Measurements from ENCODE around the gene SZRD1.

DNA sequence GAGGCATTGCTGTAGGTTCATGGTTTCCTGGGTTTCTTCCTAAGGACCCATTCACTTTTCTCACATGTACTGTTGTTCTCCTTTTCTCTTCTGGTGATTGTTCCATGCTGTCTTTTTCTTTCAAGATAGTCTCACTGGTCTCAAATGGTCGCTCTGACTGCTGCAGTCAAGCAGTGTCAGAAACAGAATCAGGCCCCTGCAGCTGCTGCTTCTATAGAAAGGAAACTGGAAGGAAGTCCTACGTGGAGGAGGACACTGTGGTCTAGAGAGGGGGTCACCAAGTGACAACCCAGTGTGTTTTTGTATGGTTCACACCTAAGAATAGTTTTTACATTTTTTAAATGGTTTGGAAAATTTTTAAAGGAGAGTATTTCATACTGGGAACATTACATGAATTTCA lies 75.9 kb downstream of the SZRD1 start:
- TF ChIP-seq, protein P1, sequence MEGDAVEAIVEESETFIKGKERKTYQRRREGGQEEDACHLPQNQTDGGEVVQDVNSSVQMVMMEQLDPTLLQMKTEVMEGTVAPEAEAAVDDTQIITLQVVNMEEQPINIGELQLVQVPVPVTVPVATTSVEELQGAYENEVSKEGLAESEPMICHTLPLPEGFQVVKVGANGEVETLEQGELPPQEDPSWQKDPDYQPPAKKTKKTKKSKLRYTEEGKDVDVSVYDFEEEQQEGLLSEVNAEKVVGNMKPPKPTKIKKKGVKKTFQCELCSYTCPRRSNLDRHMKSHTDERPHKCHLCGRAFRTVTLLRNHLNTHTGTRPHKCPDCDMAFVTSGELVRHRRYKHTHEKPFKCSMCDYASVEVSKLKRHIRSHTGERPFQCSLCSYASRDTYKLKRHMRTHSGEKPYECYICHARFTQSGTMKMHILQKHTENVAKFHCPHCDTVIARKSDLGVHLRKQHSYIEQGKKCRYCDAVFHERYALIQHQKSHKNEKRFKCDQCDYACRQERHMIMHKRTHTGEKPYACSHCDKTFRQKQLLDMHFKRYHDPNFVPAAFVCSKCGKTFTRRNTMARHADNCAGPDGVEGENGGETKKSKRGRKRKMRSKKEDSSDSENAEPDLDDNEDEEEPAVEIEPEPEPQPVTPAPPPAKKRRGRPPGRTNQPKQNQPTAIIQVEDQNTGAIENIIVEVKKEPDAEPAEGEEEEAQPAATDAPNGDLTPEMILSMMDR (conservative IDR thresholded peaks at IDR 0.05 in 1 of 2, IDR thresholded peaks at IDR 0.05 in 1 of 2; ENCODE audit: extremely low read depth in 1 of 2, insufficient read depth in 1 of 2, low read depth in 1 of 2, low read length in 2 of 2) = no peak
- no peak for TF ChIP-seq EZH2 (IDR thresholded peaks at IDR 0.05; ENCODE audit: borderline replicate concordance, low read length)
